Stimulated activated CD4-positive, alpha-beta T cell treated with anti-CD3 and anti-CD28 coated beads, Interleukin-4, amount 100 ng/mL, for 1 hour (primary cell): ENCODE data around the gene DNAH7.
"Not testable (repeated sequence)": the region's sequence is repeated elsewhere in the genome, so short reads cannot be mapped to it uniquely, and the experiment has no call there.

Experiments used
- DNase-seq: peaks from one replicate; pipeline ENCODE4 v3.0.0-alpha.2; 2020

Gene DNAH7

DNA sequence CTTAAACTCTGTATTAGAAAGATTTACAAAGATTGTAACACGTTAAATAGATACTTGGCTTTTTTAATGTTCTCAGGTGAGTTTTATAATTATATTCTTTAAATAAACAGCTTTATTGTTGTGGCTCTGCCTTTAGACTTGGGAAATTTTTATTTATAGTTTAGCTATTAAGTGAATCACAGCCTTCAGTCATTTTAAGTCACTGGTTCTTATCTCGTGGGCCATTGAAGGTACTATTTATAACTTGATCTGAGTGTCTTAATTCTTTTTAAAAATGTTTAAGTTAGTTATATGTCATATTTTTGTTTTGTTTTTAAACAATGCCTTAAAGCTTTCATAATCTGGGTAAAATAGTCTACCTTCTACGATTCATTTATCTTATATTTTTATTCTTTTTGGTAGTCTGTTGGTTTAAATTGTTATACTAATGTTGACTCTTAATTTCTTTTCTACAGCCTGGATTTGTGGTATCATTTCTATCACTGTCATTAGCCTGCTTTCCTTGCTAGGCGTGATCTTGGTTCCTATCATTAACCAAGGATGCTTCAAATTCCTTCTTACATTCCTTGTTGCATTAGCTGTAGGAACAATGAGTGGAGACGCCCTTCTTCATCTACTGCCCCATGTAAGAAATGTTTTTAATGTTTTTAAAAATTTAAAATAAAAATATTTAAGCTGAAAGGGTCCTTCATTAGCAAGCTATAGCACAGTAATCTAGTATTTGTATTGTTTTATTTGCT is 362.3 kb downstream of the DNAH7 start:
- no peak for DNase-seq

- DNase-seq: no peak
Observed at GRCh38 chr2:195700480-195700879, 368.2 kb downstream of the DNAH7 start.

DNA sequence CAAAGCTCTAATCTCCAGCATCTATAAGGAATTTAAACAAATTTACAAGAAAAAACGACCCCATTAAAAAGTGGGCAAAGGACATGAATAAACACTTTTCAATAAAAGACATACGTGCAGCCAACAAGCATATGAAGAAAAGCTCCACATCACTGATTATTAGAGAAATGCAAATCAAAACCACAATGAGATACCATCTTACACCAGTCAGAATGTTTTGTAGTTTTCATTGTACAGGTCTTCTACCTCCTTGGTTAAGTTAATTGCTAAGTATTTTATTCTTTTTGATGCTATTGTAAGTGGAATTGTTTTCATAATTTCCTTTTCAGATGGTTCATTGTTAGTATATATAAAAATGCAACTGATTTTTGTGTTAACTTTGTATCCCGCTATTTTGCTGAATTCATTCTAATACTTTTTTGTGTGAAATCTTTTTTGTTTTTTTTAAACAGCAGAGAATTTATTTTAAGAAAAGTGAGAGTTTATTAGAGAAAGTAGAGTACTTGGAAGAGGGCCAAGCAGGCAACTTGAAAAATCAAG is 370.9 kb downstream of the DNAH7 start:
- DNase-seq: no peak

GRCh38 chr2:195696012-195696411 is 372.6 kb downstream of the DNAH7 start:
- no peak for DNase-seq

- no peak for DNase-seq
Observed at GRCh38 chr2:195695002-195695631, 373.5 kb downstream of the DNAH7 start.

DNA sequence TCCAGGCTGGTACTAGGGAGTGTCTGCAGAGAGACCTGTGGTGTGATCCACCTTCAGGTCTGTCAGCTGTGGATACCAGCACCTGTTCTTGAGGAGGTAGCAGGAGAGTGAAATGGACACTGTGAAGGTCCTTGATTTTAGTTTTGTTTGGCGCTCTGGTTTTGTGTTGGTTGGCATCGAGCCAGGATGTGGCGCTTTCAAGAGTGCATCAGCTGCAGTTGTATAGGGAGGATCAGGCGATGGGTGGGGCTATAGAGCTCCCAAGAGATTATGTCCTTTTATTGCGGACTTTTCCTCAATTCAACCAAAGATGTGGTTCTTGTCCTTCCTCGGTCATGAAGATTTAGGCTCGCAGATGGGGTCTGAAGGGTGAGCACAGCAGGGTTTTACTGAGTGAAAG is 374.1 kb downstream of the DNAH7 start:
- DNase-seq: no peak

- DNase-seq: not testable (repeated sequence)
Observed at GRCh38 chr2:195692531-195692930, 376.1 kb downstream of the DNAH7 start.
